GM12875 (cell line): Measurements from ENCODE around the gene HOXA6.

ENCODE experiments used
- H3K4me3 ChIP-seq: one replicate; pipeline ENCODE4 v1.5.1; 2011; ENCODE audit warnings: low read depth, low read length, control low read depth
- CTCF ChIP-seq: IDR thresholded peaks from 2 replicates; pipeline ENCODE4 v1.5.1; 2011; ENCODE audit warnings: low read depth, mild to moderate bottlenecking, control low read depth, inconsistent platforms, low read length, moderate library complexity, borderline replicate concordance; ENCODE audit not compliant: insufficient read depth

The HOXA6 gene

GRCh38 chr7:27128034-27128433 is 19.5 kb downstream of the HOXA6 start:
- TF ChIP-seq CTCF, result no peak
- no peak overlapping the region for H3K4me3 ChIP-seq

DNA sequence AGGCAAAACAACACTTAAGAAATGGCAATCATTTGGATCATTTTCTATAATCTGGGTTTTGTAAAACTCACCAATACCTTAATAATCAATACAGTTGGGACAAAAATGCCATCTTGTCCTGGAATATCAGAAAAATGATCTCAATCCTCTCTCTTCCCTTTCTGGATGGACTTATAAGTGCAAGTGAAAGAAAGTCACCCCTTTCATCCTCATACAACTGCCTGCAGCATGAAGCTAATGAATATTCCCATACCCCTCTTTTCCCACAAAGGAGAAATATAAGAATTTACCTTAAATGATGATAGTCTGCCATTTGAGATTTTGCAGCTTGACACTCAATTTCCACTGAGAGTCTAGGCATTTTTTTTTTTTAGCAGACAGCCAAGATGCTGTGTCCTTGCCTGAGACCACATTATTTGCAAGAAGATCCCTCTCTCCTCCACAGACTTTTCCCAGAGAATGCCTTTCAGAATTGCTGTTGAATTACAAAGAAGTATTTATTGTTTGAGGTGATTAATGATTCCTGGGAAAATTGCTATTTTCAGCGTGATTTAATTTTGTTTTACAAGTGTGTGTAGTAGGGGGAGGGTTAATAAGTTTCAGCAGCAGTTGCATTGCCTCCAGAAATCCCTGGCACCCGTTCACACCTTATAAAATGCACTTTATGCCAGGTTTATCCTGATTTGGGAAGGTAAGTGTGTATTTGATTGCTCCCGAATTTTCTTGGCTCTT is 20.8 kb downstream of the HOXA6 start:
- no peak overlapping the region for H3K4me3 ChIP-seq
- TF ChIP-seq CTCF, result no peak

- TF ChIP-seq CTCF, result no peak
- no peak overlapping the region for H3K4me3 ChIP-seq
Measured at GRCh38 chr7:27125986-27126394, 21.6 kb downstream of the HOXA6 start.

DNA sequence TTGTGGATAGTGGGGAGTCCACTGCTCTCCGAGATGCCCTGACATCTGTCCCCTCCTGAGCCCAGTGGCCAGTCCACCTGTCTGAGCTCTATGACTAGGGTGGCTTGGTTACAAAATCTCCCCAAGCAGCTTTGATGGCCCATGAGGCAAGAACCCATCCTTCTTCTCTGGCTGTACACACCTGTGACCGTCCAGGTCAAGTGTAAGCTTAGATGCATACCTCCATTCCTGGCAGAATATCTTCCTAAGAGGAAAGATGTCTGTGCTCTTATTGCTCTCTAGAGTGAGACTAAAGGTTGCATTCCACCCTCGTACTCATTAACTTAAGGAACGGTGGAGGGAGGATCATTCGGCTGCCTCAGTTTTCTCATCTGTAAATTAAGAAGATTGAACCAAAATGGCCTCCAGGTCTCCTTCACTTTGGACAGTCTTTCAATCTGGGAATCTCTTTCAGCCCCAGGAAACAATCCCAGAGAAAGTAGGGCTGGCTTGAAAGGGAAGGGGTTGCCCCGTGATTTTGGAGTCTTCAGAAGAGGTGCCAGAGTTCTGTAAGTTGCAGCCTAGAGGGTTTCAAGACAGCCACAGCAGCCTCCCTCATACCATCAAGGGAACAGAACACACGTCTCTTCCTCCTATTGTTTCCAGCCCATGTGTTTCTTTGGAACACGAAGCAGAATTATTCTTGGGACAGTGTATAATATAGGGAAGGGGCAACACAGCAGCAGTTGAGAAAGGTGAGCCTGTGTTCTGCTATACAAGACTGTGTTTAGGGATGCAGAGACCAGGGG is 22.5 kb downstream of the HOXA6 start:
- TF ChIP-seq CTCF, result no peak

DNA sequence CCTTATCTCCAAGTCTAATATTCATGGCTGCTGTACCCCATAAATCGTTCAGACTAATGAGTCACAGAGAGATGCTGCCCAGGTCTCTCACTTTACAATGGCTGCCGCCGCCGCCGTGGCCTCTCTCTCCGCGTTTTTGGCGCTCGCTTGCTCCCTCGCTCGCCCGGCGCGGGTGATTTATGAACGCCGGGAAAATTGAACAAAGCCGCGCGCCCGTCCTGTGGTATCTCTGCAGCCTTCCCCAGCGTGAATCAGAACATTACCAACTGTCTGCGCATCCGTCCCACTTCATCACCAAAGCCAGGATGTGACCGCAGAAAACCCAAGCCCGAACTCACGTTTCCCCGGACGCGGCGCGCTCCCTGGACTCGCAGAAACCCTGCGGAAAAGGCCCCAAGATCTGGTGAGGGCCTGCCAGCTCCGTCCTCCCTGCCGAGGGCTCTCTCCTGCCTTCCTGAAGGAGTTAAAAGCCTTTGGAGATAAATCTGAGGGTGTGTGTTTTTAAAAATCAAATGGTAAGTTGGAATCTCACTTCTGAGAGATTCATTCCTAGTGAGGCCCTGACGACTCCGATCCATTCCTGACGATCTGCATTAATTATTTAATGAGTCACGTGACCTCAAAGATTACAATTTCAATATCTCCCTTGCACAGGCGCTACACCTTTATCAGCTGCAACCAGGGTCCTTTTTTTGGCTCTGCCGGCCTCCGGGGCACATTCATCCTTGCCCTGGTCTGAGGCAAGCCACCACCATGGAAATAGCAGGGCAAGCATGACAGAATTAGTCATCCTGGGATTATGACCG is 23.3 kb downstream of the HOXA6 start:
- no peak overlapping the region for H3K4me3 ChIP-seq
- no peak for TF ChIP-seq CTCF

More for the DNA sequence above, 22.5 kb downstream of the HOXA6 start:
- H3K4me3 ChIP-seq, result no peak overlapping the region

- no peak for TF ChIP-seq CTCF
- no peak overlapping the region for H3K4me3 ChIP-seq
Measured at GRCh38 chr7:27123477-27124053, 24.0 kb downstream of the HOXA6 start.
